Measurements from ENCODE around the gene HIP1.
"Not testable (repeated sequence)": the region's sequence is repeated elsewhere in the genome, so short reads cannot be mapped to it uniquely, and the experiment has no call there.

Gene HIP1

DNA sequence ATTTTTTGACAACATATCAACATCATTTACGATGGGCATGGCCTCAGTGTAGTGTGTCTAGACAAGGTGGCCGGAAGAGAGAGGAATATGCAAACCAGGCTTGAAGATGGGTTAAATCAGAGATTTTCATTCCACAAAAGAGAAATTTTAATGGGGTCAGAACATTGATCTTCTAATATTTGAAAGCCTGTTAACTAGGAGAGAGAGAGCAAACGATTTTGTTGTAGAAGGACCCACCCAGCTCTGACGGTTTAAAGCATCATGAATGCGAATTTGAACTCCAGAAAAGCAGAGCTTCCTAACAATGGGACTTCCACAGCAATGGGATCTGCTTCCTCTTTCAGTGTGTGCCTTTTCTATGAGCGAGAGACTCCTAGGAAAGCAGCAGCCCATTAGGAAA, 246.7 kb downstream of the HIP1 start, which contains the start of gene SPDYE5:
SPDYE5 (plus strand) TSS at position 301 of the 400 bp plus-strand sequence. CDS start 1,728 bp downstream, outside the sequence.
- not testable (repeated sequence) for DNase-seq (ENCODE audit: low spot score)

DNA sequence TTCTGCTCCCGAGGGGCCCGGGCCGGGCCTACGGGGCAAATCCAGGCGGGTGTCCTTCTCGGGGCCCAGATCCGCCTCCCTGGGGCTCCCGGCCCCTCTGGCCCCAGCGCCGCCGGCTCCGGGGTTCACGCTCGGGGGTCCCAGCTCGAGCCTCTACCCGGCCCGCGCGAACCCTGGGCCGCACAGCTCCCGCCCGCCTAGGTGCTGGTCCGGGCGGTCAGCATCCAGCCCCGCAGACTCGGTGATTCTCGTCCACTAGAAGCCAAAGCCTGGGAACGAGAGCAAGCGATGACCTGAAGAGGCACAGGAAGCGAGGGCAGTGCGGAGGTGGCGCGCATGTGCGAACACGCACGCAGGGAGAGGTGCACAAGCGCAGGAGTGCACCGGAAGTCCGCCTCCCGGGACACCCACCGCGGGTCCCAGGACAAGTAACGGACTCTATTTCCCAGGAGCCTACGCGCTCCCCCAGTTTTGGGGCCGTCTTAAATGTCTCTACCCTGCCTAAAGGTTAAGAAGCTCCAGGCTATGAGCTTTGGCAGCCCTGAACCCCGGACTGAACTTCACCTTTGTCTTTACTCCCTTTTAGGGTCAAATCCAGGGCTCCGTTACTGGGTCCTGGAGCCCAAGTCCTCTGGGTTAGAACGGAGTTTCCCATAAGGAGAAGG, 252.6 kb downstream of the HIP1 start, which contains the start of gene POM121C:
POM121C (minus strand) TSS at position 321 of the 665 bp plus-strand sequence. CDS start 44,803 bp downstream, outside the sequence.
- DNase-seq (ENCODE audit: low spot score) = peak; percentile 79

DNA sequence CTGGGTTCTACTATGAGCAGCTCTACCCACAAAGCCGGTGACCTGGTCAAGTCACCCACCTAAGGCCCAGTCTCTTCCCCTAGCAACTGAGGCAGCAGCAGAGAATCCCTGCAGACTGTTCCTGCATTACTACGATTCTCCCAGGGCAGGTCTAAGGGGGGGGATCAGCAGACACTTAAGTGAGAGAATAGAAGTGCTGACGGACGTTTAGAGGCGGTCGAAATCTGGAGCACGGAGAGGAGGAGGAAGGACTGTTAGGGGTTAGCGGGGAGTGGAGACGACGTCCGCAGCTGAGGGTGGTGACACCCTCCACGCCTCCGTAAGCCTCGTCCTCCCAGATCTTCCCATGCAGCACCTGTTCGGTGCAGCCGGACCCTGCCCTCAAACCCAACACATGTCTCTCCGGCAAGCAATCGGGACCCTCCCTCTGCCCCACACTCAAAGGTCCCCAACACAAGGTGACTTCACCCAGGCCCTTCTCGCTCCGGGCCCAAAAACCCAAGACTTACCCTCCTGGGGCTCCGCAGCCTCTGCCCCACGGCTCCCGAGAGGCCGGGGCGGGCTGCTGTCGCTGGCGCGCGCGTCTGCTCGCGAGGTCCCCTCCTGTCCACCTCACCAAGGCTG, 253.3 kb downstream of the HIP1 start:
- not testable (repeated sequence) for DNase-seq (ENCODE audit: low spot score)

Data from kidney capillary endothelial cell (primary cell).